K562 (cell line): ENCODE results near the gene IQCK. TPM values are rescaled to one million over a fixed set of nuclear protein-coding genes. Genes with fewer than 3 reads are reported as not detected.

Source experiments
- ATAC-seq: fragments of 200-7000 bp; cut with Tn5 transposase; 3 replicates; pipeline ENCODE4 v1.9.1; 2020; ENCODE audit warnings: moderate library complexity
- BruUV-seq: library from RNA; stranded (reverse); fragments of 400-500 nt; replicated peaks from 2 replicates; lab custom pipeline; 2021; lab: Mats Ljungman, UMichigan
- CTCF ChIA-PET: fragments of 300-600 bp; formaldehyde crosslinking; extraction: SDS; loops from one replicate; lab custom pipeline; 2021; ENCODE audit warnings: low intra/inter-chr PET ratio; lab: Yijun Ruan, JAX
- POLR2A ChIA-PET: fragments of 300-600, 350-650 bp; sonication (Branson Sonifier 250); formaldehyde crosslinking; extraction: SDS; loops from one replicate; lab custom pipeline; 2021; ENCODE audit warnings: antibody characterized with exemption, inconsistent platforms; lab: Yijun Ruan, JAX
- DNase-seq, 4 experiments: peaks; one replicate each; pipeline versions ENCODE4 v3.0.0 to v3.0.0-alpha.2; 2011 to 2018; ENCODE audit warnings: low spot score in 3 of 4, mixed read lengths in 3 of 4; ENCODE audit errors: extremely low read depth in 1 of 4
- FAIRE-seq: peaks from 2 replicates; lab custom pipeline; 2011; peaks lifted over from hg19 to GRCh38; lab: Jason Lieb, UNC
- H2AFZ ChIP-seq: 2 replicates; pipeline ENCODE4 v1.6.0; 2011; ENCODE audit warnings: low read depth, low read length, control low read depth, inconsistent platforms
- H3K27ac ChIP-seq: fragments of 200-600 bp; 3 replicates; pipeline ENCODE4 v1.8.0; 2011; ENCODE audit warnings: low read depth, mild to moderate bottlenecking, control low read depth, inconsistent platforms, low read length, moderate library complexity, mixed read lengths; ENCODE audit errors: extremely low read depth
- H3K27me3 ChIP-seq, 2 experiments: fragments of 300-600 bp in 1 of 2; 2 replicates in 1 of 2; 3 replicates in 1 of 2; pipeline versions ENCODE4 v1.6.0 to v1.8.0; 2011; ENCODE audit warnings: inconsistent platforms in 2 of 2, low read length in 2 of 2, mild to moderate bottlenecking in 1 of 2, mixed read lengths in 1 of 2, moderate library complexity in 1 of 2; ENCODE audit not compliant: control insufficient read depth in 2 of 2, insufficient read depth in 2 of 2
- H3K36me3 ChIP-seq: fragments of 300-600 bp; 3 replicates; pipeline ENCODE4 v1.8.0; 2011; ENCODE audit warnings: mild to moderate bottlenecking, low read length, inconsistent platforms; ENCODE audit not compliant: control insufficient read depth, insufficient read depth
- H3K4me1 ChIP-seq, 2 experiments: fragments of 200-600 bp in 1 of 2; replicated peaks in 1 of 2; 2 replicates in 1 of 2; 3 replicates in 1 of 2; pipeline versions ENCODE4 v1.5.1 to v1.8.0; 2011; ENCODE audit warnings: inconsistent platforms in 2 of 2, low read length in 2 of 2, mild to moderate bottlenecking in 1 of 2, mixed read lengths in 1 of 2, moderate library complexity in 1 of 2; ENCODE audit not compliant: control insufficient read depth in 2 of 2, insufficient read depth in 2 of 2
- H3K4me2 ChIP-seq: 2 replicates; pipeline ENCODE4 v1.6.1; 2011; ENCODE audit warnings: low read length, control low read depth, inconsistent platforms, mixed read lengths; ENCODE audit not compliant: insufficient read depth
- H3K4me3 ChIP-seq: fragments of 200-600 bp; sonication (generic), shearing (Covaris generic); 2 replicates; pipeline ENCODE4 v1.5.1; 2016; ENCODE audit warnings: control low read depth, inconsistent platforms
- H3K79me2 ChIP-seq: fragments of 200-600 bp; 3 replicates; pipeline ENCODE4 v1.8.0; 2011; ENCODE audit warnings: low read length, inconsistent platforms; ENCODE audit not compliant: control insufficient read depth, insufficient read depth
- H3K9ac ChIP-seq, 2 experiments: 2 replicates each; pipeline versions ENCODE4 v1.6.0 to v1.6.1; 2011; ENCODE audit warnings: low read depth in 2 of 2, low read length in 2 of 2, control low read depth in 1 of 2, inconsistent platforms in 1 of 2, mild to moderate bottlenecking in 1 of 2, mixed read lengths in 1 of 2; ENCODE audit not compliant: insufficient read depth in 1 of 2
- H3K9me1 ChIP-seq: one replicate; pipeline ENCODE4 v1.6.0; 2011; ENCODE audit warnings: inconsistent platforms, mild to moderate bottlenecking, low read length, moderate library complexity; ENCODE audit not compliant: control insufficient read depth, insufficient read depth
- H3K9me3 ChIP-seq: replicated peaks from 2 replicates; pipeline ENCODE4 v1.5.1; 2011; ENCODE audit warnings: low read depth, low read length, inconsistent platforms; ENCODE audit not compliant: control insufficient read depth, insufficient read depth
- H4K20me1 ChIP-seq: replicated peaks from 2 replicates; pipeline ENCODE4 v1.6.1; 2011; ENCODE audit warnings: low read length, inconsistent platforms, mixed read lengths; ENCODE audit not compliant: control insufficient read depth, insufficient read depth
- CEBPB ChIP-seq: fragments of 450-650 bp; IDR thresholded peaks from 2 replicates; pipeline ENCODE4 v1.6.1; 2016; ENCODE audit warnings: missing genetic modification characterization, missing compliant biosample characterization
- ESRRB ChIP-seq: fragments of 250-450 bp; sonication (Bioruptor Pico); IDR thresholded peaks from 2 replicates; pipeline ENCODE4 v1.5.0; 2020; ENCODE audit warnings: mild to moderate bottlenecking, moderate library complexity, borderline replicate concordance
- MCM2 ChIP-seq: fragments of 450-650 bp; IDR thresholded peaks from 2 replicates; pipeline ENCODE4 v1.6.1; 2017; ENCODE audit warnings: low read depth, mild to moderate bottlenecking
- MECOM ChIP-seq: fragments of 250-450 bp; sonication (Bioruptor Pico); IDR thresholded peaks from 2 replicates; pipeline ENCODE4 v1.8.0; 2022; ENCODE audit warnings: inconsistent platforms
- MED1 ChIP-seq: sonication (generic); formaldehyde crosslinking; IDR thresholded peaks from 2 replicates; pipeline ENCODE4 v1.8.1; 2023; ENCODE audit warnings: missing genetic modification reagents, borderline replicate concordance
- NBN ChIP-seq: fragments of 450-650 bp; IDR thresholded peaks from 2 replicates; pipeline ENCODE4 v1.6.1; 2016; ENCODE audit warnings: low read depth, mild to moderate bottlenecking
- SIN3A ChIP-seq, 2 experiments: fragments of 150-350 bp in 1 of 2; IDR thresholded peaks; 2 replicates each; pipeline ENCODE4 v1.6.1; 2011 to 2016; ENCODE audit warnings: borderline replicate concordance in 2 of 2, low read depth in 2 of 2, low read length in 2 of 2, mild to moderate bottlenecking in 2 of 2, moderate library complexity in 2 of 2; ENCODE audit not compliant: control insufficient read depth in 1 of 2
- SMAD4 ChIP-seq: fragments of 250-450 bp; sonication (Bioruptor Pico); conservative IDR thresholded peaks from 2 replicates; pipeline ENCODE4 v1.8.0; 2021; ENCODE audit warnings: inconsistent platforms, mild to moderate bottlenecking, moderate library complexity
- SRSF9 ChIP-seq: fragments of 200-400 bp; formaldehyde crosslinking; IDR thresholded peaks from 2 replicates; pipeline ENCODE4 v1.6.1; 2017; ENCODE audit warnings: low read depth, low read length, borderline replicate concordance
- STAT5B ChIP-seq: fragments of 250-450 bp; sonication (Bioruptor Pico); IDR thresholded peaks from 2 replicates; pipeline ENCODE4 v1.8.0; 2021; ENCODE audit warnings: mild to moderate bottlenecking, inconsistent platforms
- ZFP1 ChIP-seq: fragments of 450-650 bp; formaldehyde crosslinking; IDR thresholded peaks from 2 replicates; pipeline ENCODE4 v1.4.0; 2020; ENCODE audit warnings: mild to moderate bottlenecking, mixed read lengths
- ZNF263 ChIP-seq: sonication (generic); formaldehyde crosslinking; IDR thresholded peaks from 2 replicates; pipeline ENCODE4 v1.8.0; 2022; ENCODE audit warnings: mild to moderate bottlenecking, missing genetic modification reagents, borderline replicate concordance
- ZNF668 ChIP-seq: fragments of 250-450 bp; sonication (Bioruptor Pico); IDR thresholded peaks from 2 replicates; pipeline ENCODE4 v1.8.0; 2022; ENCODE audit warnings: mild to moderate bottlenecking, inconsistent platforms
- ZNF764 ChIP-seq: fragments of 250-450 bp; sonication (Bioruptor Pico); IDR thresholded peaks from 2 replicates; pipeline ENCODE4 v1.4.0; 2020; ENCODE audit warnings: low read depth, mild to moderate bottlenecking, moderate library complexity
- ZZZ3 ChIP-seq: fragments of 450-650 bp; IDR thresholded peaks from 2 replicates; pipeline ENCODE4 v1.6.1; 2016; ENCODE audit warnings: antibody characterized with exemption, mild to moderate bottlenecking, moderate library complexity
- WGBS: fragments of 100-300 bp; shearing (Covaris generic); methylation state at CpG from one replicate; pipeline ENCODE4 v1.1.6; 2016; ENCODE audit warnings: low coverage, mixed read lengths; ENCODE audit not compliant: insufficient coverage; ENCODE audit errors: missing lambda C conversion rate; 5-methylcytosine and 5-hydroxymethylcytosine counted together
- in situ Hi-C: fragments of 300-500 bp; cut with MboI; formaldehyde crosslinking; loops from 4 replicates; pipeline ENCODE4 v1.15.0; 2018; ENCODE audit warnings: inconsistent platforms, mixed read lengths
- intact Hi-C: fragments of 100-400 bp; cut with micrococcal nuclease; formaldehyde crosslinking; loops from 2 replicates; pipeline ENCODE4 v1.14.2; 2022
- polyA plus RNA-seq, 8 experiments: library from polyadenylated mRNA; depleted of rRNA in 4 of 8; stranded (reverse) in 5 of 8; unstranded in 3 of 8; fragments of >200 nt; fragmentation: Nextera tagmentation in 2 of 8; fragmentation: Illumina TruSeq in 1 of 8; extraction: Ambion mirVana in 2 of 8; extraction: Trizol in 1 of 8; gene quantifications; 2 replicates each; pipeline versions ENCODE4 v1.2.1 to v1.2.3, GENCODE V29; 2011 to 2014; ENCODE audit warnings: inconsistent platforms in 1 of 8, missing spikeins in 1 of 8
- total RNA-seq, 7 experiments: library from RNA; depleted of rRNA in 6 of 7; stranded (reverse); fragments of >200 nt in 6 of 7; fragmentation: Illumina TruSeq in 2 of 7; extraction: Trizol in 2 of 7; gene quantifications; 2 replicates each; pipeline versions ENCODE4 v1.2.1 to v1.2.3, GENCODE V29; 2011 to 2021; ENCODE audit warnings: low replicate concordance in 1 of 7
- TF ChIP-seq, protein P1 (sequence below): fragments of 450-650 bp; IDR thresholded peaks from 2 replicates; pipeline ENCODE4 v1.6.1; 2016; ENCODE audit warnings: borderline replicate concordance
- TF ChIP-seq, protein P2 (sequence below): sonication (generic); formaldehyde crosslinking; IDR thresholded peaks from 2 replicates; pipeline ENCODE4 v1.8.1; 2022; ENCODE audit warnings: missing genetic modification reagents

Gene IQCK
- total and polyA plus RNA-seq, 9 of the 15 experiments (the other 6 are each of a cell fraction or from before 2014, with no cell fraction given), result 5.2 to 12.2 (median 7.3) TPM

DNA sequence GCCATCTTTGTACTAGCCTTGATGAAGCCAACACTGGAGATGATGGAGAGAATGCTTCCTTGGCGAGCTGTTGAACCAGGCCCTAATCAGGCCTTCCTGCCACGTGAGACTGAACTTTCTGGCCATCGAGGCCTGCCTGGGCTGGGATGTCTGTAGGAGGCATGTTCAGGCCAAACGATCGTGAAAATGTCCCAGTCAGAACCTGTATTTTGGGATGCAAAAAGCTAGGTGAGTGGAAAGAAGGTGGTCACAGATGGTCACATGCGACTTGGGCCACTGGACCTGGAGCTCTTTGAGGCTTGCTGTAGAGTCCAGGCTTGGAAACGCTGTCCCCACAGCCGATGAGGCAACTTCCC, 12.9 kb upstream of the IQCK start:
- Histone ChIP-seq H3K27me3 (no peaks in the 10 kb centered on the region), H3K4me2 (no peak overlapping the region), H3K9ac (no peak overlapping the region), H3K27ac (no peak overlapping the region), H3K9me3 (no peaks in the 10 kb centered on the region), H3K79me2 (peaks cover 22% of the 10 kb centered on the region), H4K20me1 (peaks cover 18% of the 10 kb centered on the region), H3K4me1 (peaks cover 14 to 28% of the 10 kb centered on the region in 2 experiments; a peak in 4 of 5 replicates), H3K36me3 (peaks cover 90% of the 10 kb centered on the region), H3K9me1 (peaks cover 6% of the 10 kb centered on the region), H3K4me3 (no peak overlapping the region), H2AFZ (no peak overlapping the region)
- in situ Hi-C loops (no loop called here), intact Hi-C loops (no loop called here)
- DNase-seq (no peak), FAIRE-seq (no peak), ATAC-seq (no peak)
- no TSS peak for BruUV-seq
- 97% methylated on average over 8 of the region's 8 CpGs for WGBS
- ChIA-PET CTCF (no interaction called here), POLR2A (interaction anchor here (0.6 to 0.9 kb wide), 2 partner anchors 9 to 139 kb away, joined by 3 to 4 read pairs; no protein-coding TSS in a partner anchor)
- TF ChIP-seq STAT5B (CRISPR knock-in tag) (no peak), SRSF9 (no peak), SIN3A (IDR thresholded peaks at IDR 0.05; ENCODE audit: borderline replicate concordance in 2 of 2, control insufficient read depth in 1 of 2, low read depth in 2 of 2, low read length in 2 of 2) (no peak), ZNF263 (CRISPR knock-in tag) (no peak), ZZZ3 (no peak), ZNF764 (CRISPR knock-in tag) (no peak), MED1 (CRISPR knock-in tag) (no peak), CEBPB (no peak), MECOM (no peak), NBN (no peak), ZFP1 (CRISPR knock-in tag) (no peak), ZNF668 (CRISPR knock-in tag) (no peak), SMAD4 (CRISPR knock-in tag) (no peak), ESRRB (no peak), MCM2 (no peak)
- TF ChIP-seq, protein P1, sequence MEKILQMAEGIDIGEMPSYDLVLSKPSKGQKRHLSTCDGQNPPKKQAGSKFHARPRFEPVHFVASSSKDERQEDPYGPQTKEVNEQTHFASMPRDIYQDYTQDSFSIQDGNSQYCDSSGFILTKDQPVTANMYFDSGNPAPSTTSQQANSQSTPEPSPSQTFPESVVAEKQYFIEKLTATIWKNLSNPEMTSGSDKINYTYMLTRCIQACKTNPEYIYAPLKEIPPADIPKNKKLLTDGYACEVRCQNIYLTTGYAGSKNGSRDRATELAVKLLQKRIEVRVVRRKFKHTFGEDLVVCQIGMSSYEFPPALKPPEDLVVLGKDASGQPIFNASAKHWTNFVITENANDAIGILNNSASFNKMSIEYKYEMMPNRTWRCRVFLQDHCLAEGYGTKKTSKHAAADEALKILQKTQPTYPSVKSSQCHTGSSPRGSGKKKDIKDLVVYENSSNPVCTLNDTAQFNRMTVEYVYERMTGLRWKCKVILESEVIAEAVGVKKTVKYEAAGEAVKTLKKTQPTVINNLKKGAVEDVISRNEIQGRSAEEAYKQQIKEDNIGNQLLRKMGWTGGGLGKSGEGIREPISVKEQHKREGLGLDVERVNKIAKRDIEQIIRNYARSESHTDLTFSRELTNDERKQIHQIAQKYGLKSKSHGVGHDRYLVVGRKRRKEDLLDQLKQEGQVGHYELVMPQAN, result no peak
- TF ChIP-seq, protein P2, sequence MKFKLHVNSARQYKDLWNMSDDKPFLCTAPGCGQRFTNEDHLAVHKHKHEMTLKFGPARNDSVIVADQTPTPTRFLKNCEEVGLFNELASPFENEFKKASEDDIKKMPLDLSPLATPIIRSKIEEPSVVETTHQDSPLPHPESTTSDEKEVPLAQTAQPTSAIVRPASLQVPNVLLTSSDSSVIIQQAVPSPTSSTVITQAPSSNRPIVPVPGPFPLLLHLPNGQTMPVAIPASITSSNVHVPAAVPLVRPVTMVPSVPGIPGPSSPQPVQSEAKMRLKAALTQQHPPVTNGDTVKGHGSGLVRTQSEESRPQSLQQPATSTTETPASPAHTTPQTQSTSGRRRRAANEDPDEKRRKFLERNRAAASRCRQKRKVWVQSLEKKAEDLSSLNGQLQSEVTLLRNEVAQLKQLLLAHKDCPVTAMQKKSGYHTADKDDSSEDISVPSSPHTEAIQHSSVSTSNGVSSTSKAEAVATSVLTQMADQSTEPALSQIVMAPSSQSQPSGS (CRISPR knock-in tag), result no peak
